MM.1S (cell line): ENCODE measurements around the gene SNTG2.

Experiments used
- DNase-seq: peaks from one replicate; pipeline ENCODE4 v3.0.0-alpha.2; 2015
- H2AFZ ChIP-seq: fragments of 300-600 bp; sonication (generic); 2 replicates; pipeline ENCODE4 v1.6.0; 2016; ENCODE audit warnings: antibody characterized with exemption, low read length
- H3F3A ChIP-seq: fragments of 300-600 bp; sonication (generic); 2 replicates; pipeline ENCODE4 v1.6.1; 2016; ENCODE audit warnings: mild to moderate bottlenecking, antibody characterized with exemption, low read length, moderate library complexity, mixed read lengths; ENCODE audit not compliant: insufficient read depth
- H3K27ac ChIP-seq: fragments of 300-600 bp; sonication (generic); 2 replicates; pipeline ENCODE4 v1.5.1; 2016; ENCODE audit warnings: mild to moderate bottlenecking, low read length
- H3K27me3 ChIP-seq: fragments of 300-600 bp; sonication (generic); replicated peaks from 2 replicates; pipeline ENCODE4 v1.6.0; 2016; ENCODE audit warnings: low read length; ENCODE audit not compliant: insufficient read depth
- H3K36me3 ChIP-seq: fragments of 300-600 bp; sonication (generic); replicated peaks from 2 replicates; pipeline ENCODE4 v1.6.1; 2016; ENCODE audit warnings: mild to moderate bottlenecking, low read length, mixed read lengths; ENCODE audit not compliant: insufficient read depth
- H3K4me1 ChIP-seq: fragments of 300-600 bp; sonication (generic); 2 replicates; pipeline ENCODE4 v1.6.1; 2016; ENCODE audit warnings: low read length, mixed read lengths
- H3K4me2 ChIP-seq: fragments of 300-600 bp; sonication (generic); 2 replicates; pipeline ENCODE4 v1.6.0; 2016; ENCODE audit warnings: low read depth, low read length
- H3K4me3 ChIP-seq: fragments of 300-600 bp; sonication (generic); 2 replicates; pipeline ENCODE4 v1.5.1; 2016; ENCODE audit warnings: low read length, mixed read lengths
- H3K79me2 ChIP-seq: fragments of 300-600 bp; sonication (generic); 2 replicates; pipeline ENCODE4 v1.6.1; 2016; ENCODE audit warnings: mixed run types, low read length, mixed read lengths
- H3K9ac ChIP-seq: fragments of 300-600 bp; sonication (generic); 2 replicates; pipeline ENCODE4 v1.6.1; 2016; ENCODE audit warnings: low read length, mixed read lengths
- H3K9me2 ChIP-seq: fragments of 300-600 bp; sonication (generic); replicated peaks from 2 replicates; pipeline ENCODE4 v1.6.1; 2016; ENCODE audit warnings: mild to moderate bottlenecking, low read length, mixed read lengths; ENCODE audit not compliant: insufficient read depth
- H3K9me3 ChIP-seq: fragments of 300-600 bp; sonication (generic); replicated peaks from 2 replicates; pipeline ENCODE4 v1.6.1; 2016; ENCODE audit warnings: mild to moderate bottlenecking, low read length, mixed read lengths; ENCODE audit not compliant: insufficient read depth
- H4K20me1 ChIP-seq: fragments of 300-600 bp; sonication (generic); 2 replicates; pipeline ENCODE4 v1.6.1; 2016; ENCODE audit warnings: mild to moderate bottlenecking, low read length, moderate library complexity, mixed read lengths; ENCODE audit not compliant: insufficient read depth
- CTCF ChIP-seq: fragments of 300-600 bp; sonication (generic); IDR thresholded peaks from 2 replicates; pipeline ENCODE4 v1.5.1; 2016; ENCODE audit warnings: antibody characterized with exemption, low read length, mixed read lengths
- EZH2 ChIP-seq: fragments of 300-600 bp; sonication (generic); optimal IDR thresholded peaks from 2 replicates; pipeline ENCODE3; 2017; ENCODE audit warnings: low read depth, mild to moderate bottlenecking, antibody characterized with exemption, low read length, mixed read lengths
- EZH2phosphoT487 ChIP-seq: fragments of 300-600 bp; sonication (generic); IDR thresholded peaks from 2 replicates; pipeline ENCODE4 v1.6.1; 2018; ENCODE audit warnings: antibody characterized with exemption, low read length

The SNTG2 gene

GRCh38 chr2:1394709-1395408 lies 444.2 kb downstream of the SNTG2 start:
- Histone ChIP-seq H3K36me3 (no peaks in the 10 kb centered on the region), H3K9me2 (no peaks in the 10 kb centered on the region), H2AFZ (no peak overlapping the region), H3K79me2 (no peaks in the 10 kb centered on the region), H3K4me3 (no peak overlapping the region), H3K4me2 (no peak overlapping the region), H3K4me1 (no peaks in the 10 kb centered on the region), H3K27me3 (no peaks in the 10 kb centered on the region), H3K9ac (no peak overlapping the region), H3K27ac (no peak overlapping the region), H4K20me1 (no peaks in the 10 kb centered on the region), H3K9me3 (no peaks in the 10 kb centered on the region), H3F3A (no peaks in the 10 kb centered on the region)
- TF ChIP-seq CTCF (no peak), EZH2phosphoT487 (no peak), EZH2 (no peak)
- no peak for DNase-seq

- no peak for DNase-seq
- no peak overlapping the region for H3K4me2 ChIP-seq
These were observed 446.7 kb downstream of the SNTG2 start for GRCh38 chr2:1397350-1397749.

GRCh38 chr2:1398191-1398590 lies 447.5 kb downstream of the SNTG2 start:
- Histone ChIP-seq H3F3A (no peaks in the 10 kb centered on the region), H3K4me1 (no peaks in the 10 kb centered on the region), H4K20me1 (no peaks in the 10 kb centered on the region), H3K4me3 (no peak overlapping the region), H3K9me2 (no peaks in the 10 kb centered on the region), H3K9ac (no peak overlapping the region), H3K9me3 (no peaks in the 10 kb centered on the region), H3K79me2 (no peaks in the 10 kb centered on the region), H2AFZ (no peak overlapping the region), H3K27me3 (no peaks in the 10 kb centered on the region), H3K36me3 (no peaks in the 10 kb centered on the region), H3K27ac (no peak overlapping the region), H3K4me2 (no peak overlapping the region)
- no peak for TF ChIP-seq EZH2phosphoT487
- TF ChIP-seq CTCF = no peak
- TF ChIP-seq EZH2 = no peak
- DNase-seq = no peak

More at GRCh38 chr2:1397350-1397749, 446.7 kb downstream of the SNTG2 start:
- Histone ChIP-seq H3K9ac (no peak overlapping the region), H2AFZ (no peak overlapping the region), H3K27me3 (no peaks in the 10 kb centered on the region), H4K20me1 (no peaks in the 10 kb centered on the region), H3K9me2 (no peaks in the 10 kb centered on the region), H3K27ac (no peak overlapping the region), H3K79me2 (no peaks in the 10 kb centered on the region), H3K4me3 (no peak overlapping the region), H3K36me3 (no peaks in the 10 kb centered on the region), H3K9me3 (no peaks in the 10 kb centered on the region), H3K4me1 (no peaks in the 10 kb centered on the region), H3F3A (no peaks in the 10 kb centered on the region)
- TF ChIP-seq EZH2phosphoT487 = no peak
- TF ChIP-seq EZH2 = no peak
- TF ChIP-seq CTCF = no peak
